ENCODE data around the gene ULBP1. TPM values are rescaled to one million over a fixed set of nuclear protein-coding genes. Genes with fewer than 3 reads are reported as not detected.
"Not testable (repeated sequence)": the region's sequence is repeated elsewhere in the genome, so short reads cannot be mapped to it uniquely, and the experiment has no call there.

The ULBP1 gene
- total and polyA plus RNA-seq, 2 experiments from 2014 or later = not detected

GRCh38 chr6:150001295-150002008, 37.7 kb downstream of the ULBP1 start:
- Histone ChIP-seq H3K4me3 (no peak overlapping the region), H3K4me1 (ENCODE audit: low read depth) (no peaks in the 10 kb centered on the region), H3K36me3 (no peaks in the 10 kb centered on the region), H3K9me3 (ENCODE audit: low read depth) (no peaks in the 10 kb centered on the region), H3K27ac (no peak overlapping the region), H3K27me3 (peaks cover 56% of the 10 kb centered on the region)
- no peak for DNase-seq (ENCODE audit: low read depth in 1 of 2, low spot score in 1 of 2)
- TF ChIP-seq, protein P1, sequence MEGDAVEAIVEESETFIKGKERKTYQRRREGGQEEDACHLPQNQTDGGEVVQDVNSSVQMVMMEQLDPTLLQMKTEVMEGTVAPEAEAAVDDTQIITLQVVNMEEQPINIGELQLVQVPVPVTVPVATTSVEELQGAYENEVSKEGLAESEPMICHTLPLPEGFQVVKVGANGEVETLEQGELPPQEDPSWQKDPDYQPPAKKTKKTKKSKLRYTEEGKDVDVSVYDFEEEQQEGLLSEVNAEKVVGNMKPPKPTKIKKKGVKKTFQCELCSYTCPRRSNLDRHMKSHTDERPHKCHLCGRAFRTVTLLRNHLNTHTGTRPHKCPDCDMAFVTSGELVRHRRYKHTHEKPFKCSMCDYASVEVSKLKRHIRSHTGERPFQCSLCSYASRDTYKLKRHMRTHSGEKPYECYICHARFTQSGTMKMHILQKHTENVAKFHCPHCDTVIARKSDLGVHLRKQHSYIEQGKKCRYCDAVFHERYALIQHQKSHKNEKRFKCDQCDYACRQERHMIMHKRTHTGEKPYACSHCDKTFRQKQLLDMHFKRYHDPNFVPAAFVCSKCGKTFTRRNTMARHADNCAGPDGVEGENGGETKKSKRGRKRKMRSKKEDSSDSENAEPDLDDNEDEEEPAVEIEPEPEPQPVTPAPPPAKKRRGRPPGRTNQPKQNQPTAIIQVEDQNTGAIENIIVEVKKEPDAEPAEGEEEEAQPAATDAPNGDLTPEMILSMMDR (IDR thresholded peaks at IDR 0.05; ENCODE audit: low read depth, low read length) = no peak

GRCh38 chr6:150002710-150003109, 39.0 kb downstream of the ULBP1 start:
- no peak overlapping the region for H3K4me3 ChIP-seq
- no peaks in the 10 kb centered on the region for H3K4me1 ChIP-seq (ENCODE audit: low read depth)
- TF ChIP-seq, protein P1 (IDR thresholded peaks at IDR 0.05; ENCODE audit: low read depth, low read length) = no peak
- no peak for DNase-seq (ENCODE audit: low read depth in 1 of 2, low spot score in 1 of 2)
- no peak overlapping the region for H3K27ac ChIP-seq
- peaks cover 49% of the 10 kb centered on the region for H3K27me3 ChIP-seq
- no peaks in the 10 kb centered on the region for H3K9me3 ChIP-seq (ENCODE audit: low read depth)
- no peaks in the 10 kb centered on the region for H3K36me3 ChIP-seq

GRCh38 chr6:150003599-150003998, 39.9 kb downstream of the ULBP1 start:
- H3K9me3 ChIP-seq (ENCODE audit: low read depth); H3K36me3 ChIP-seq; H3K4me1 ChIP-seq (ENCODE audit: low read depth); H3K4me3 ChIP-seq; H3K27ac ChIP-seq; DNase-seq (ENCODE audit: low read depth in 1 of 2, low spot score in 1 of 2): not testable (repeated sequence)
- peaks cover 58% of the 10 kb centered on the region for H3K27me3 ChIP-seq

- Histone ChIP-seq H3K9me3 (ENCODE audit: low read depth) (no peaks in the 10 kb centered on the region), H3K27ac (no peak overlapping the region), H3K4me3 (peak overlapping the region; percentile 63), H3K4me1 (ENCODE audit: low read depth) (no peaks in the 10 kb centered on the region), H3K27me3 (peaks cover 65% of the 10 kb centered on the region), H3K36me3 (no peaks in the 10 kb centered on the region)
- TF ChIP-seq, protein P1 (IDR thresholded peaks at IDR 0.05; ENCODE audit: low read depth, low read length) = no peak
- DNase-seq (ENCODE audit: low read depth in 1 of 2, low spot score in 1 of 2) = no peak
Measured at GRCh38 chr6:150004101-150004782, 40.5 kb downstream of the ULBP1 start.

GRCh38 chr6:150004783-150005717, 41.3 kb downstream of the ULBP1 start:
- H3K27me3 ChIP-seq = peaks cover 73% of the 10 kb centered on the region
- TF ChIP-seq, protein P1 (IDR thresholded peaks at IDR 0.05; ENCODE audit: low read depth, low read length) = no peak
- H3K27ac ChIP-seq = no peak overlapping the region
- peak; percentile 91 to 96 for DNase-seq (ENCODE audit: low read depth in 1 of 2, low spot score in 1 of 2)
- H3K4me1 ChIP-seq (ENCODE audit: low read depth) = no peaks in the 10 kb centered on the region
- no peaks in the 10 kb centered on the region for H3K36me3 ChIP-seq
- peak overlapping the region; percentile 63 for H3K4me3 ChIP-seq
- no peaks in the 10 kb centered on the region for H3K9me3 ChIP-seq (ENCODE audit: low read depth)
